DND-41 (cell line): ENCODE measurements around the gene CNTFR.

Experiments
- ATAC-seq: fragments of 200-7000 bp; cut with Tn5 transposase; 3 replicates; pipeline ENCODE4 v1.9.1; 2021; ENCODE audit warnings: low read depth; ENCODE audit not compliant: insufficient read depth
- DNase-seq: peaks from one replicate; pipeline ENCODE4 v3.0.0-alpha.2; 2020
- H2AFZ ChIP-seq: 2 replicates; pipeline ENCODE4 v1.6.0; 2012; ENCODE audit warnings: low read depth, low read length
- H3K27ac ChIP-seq: 2 replicates; pipeline ENCODE4 v1.5.1; 2012; ENCODE audit warnings: low read length, inconsistent platforms
- H3K27me3 ChIP-seq: fragments of 200-600 bp; sonication (generic); 2 replicates; pipeline ENCODE4 v1.6.0; 2012; ENCODE audit warnings: low read length, mild to moderate bottlenecking, inconsistent platforms; ENCODE audit not compliant: insufficient read depth, poor library complexity
- H3K36me3 ChIP-seq: 2 replicates; pipeline ENCODE4 v1.5.1; 2012; ENCODE audit warnings: low read length, inconsistent platforms; ENCODE audit not compliant: insufficient read depth
- H3K4me1 ChIP-seq: 2 replicates; pipeline ENCODE4 v1.5.1; 2012; ENCODE audit warnings: mild to moderate bottlenecking, low read length; ENCODE audit not compliant: insufficient read depth
- H3K4me2 ChIP-seq: 2 replicates; pipeline ENCODE4 v1.6.0; 2012; ENCODE audit warnings: mild to moderate bottlenecking, moderate library complexity, low read length, inconsistent platforms; ENCODE audit not compliant: insufficient read depth
- H3K4me3 ChIP-seq, 2 experiments: fragments of 200-600 bp in 1 of 2; shearing (Covaris generic) in 1 of 2; 2 replicates each; pipeline ENCODE4 v1.5.1; 2012 to 2016; ENCODE audit warnings: inconsistent platforms in 2 of 2, low read length in 2 of 2, mild to moderate bottlenecking in 2 of 2, low read depth in 1 of 2, moderate library complexity in 1 of 2
- H3K79me2 ChIP-seq: 2 replicates; pipeline ENCODE4 v1.6.0; 2012; ENCODE audit warnings: low read length, inconsistent platforms; ENCODE audit not compliant: insufficient read depth
- H3K9ac ChIP-seq: 2 replicates; pipeline ENCODE4 v1.6.0; 2012; ENCODE audit warnings: low read depth, mild to moderate bottlenecking, inconsistent platforms, low read length, moderate library complexity
- H3K9me3 ChIP-seq: 2 replicates; pipeline ENCODE4 v1.5.1; 2012; ENCODE audit warnings: low read length, moderate library complexity, mild to moderate bottlenecking, inconsistent platforms; ENCODE audit not compliant: insufficient read depth, severe bottlenecking
- H4K20me1 ChIP-seq: 2 replicates; pipeline ENCODE4 v1.6.0; 2012; ENCODE audit warnings: low read length; ENCODE audit not compliant: insufficient read depth
- CTCF ChIP-seq: IDR thresholded peaks from 2 replicates; pipeline ENCODE4 v1.5.1; 2012; ENCODE audit warnings: borderline replicate concordance, low read length, moderate library complexity, mild to moderate bottlenecking; ENCODE audit not compliant: poor library complexity, severe bottlenecking; ENCODE audit errors: extremely low read depth
- EZH2 ChIP-seq: IDR thresholded peaks from 3 replicates; pipeline ENCODE4 v1.6.1; 2012; ENCODE audit warnings: borderline replicate concordance, low read depth, mild to moderate bottlenecking, moderate library complexity, low read length, inconsistent platforms; ENCODE audit not compliant: severe bottlenecking

CNTFR gene

GRCh38 chr9:34637356-34638137 is 48.0 kb upstream of the CNTFR start, which contains the start of gene SIGMAR1:
Gene SIGMAR1, minus strand, starts transcription at chr9:34637787. Its CDS starts 90 bp downstream, at chr9:34637697.
- Histone ChIP-seq H3K27ac (peak within 1 kb of the TSS; percentile 76), H2AFZ (peak within 1 kb of the TSS; percentile 87), H3K4me2 (peak within 1 kb of the TSS; percentile 87), H3K9ac (peak within 1 kb of the TSS; percentile 88), H3K36me3 (peaks cover 15% of the 10 kb centered on the region), H3K27me3 (no peaks in the 10 kb centered on the region), H3K9me3 (no peaks in the 10 kb centered on the region), H4K20me1 (peaks cover 16% of the 10 kb centered on the region), H3K4me1 (peaks cover 33% of the 10 kb centered on the region), H3K4me3 (peak within 1 kb of the TSS; percentile 50 to 69; a peak in 3 of 4 replicates), H3K79me2 (peaks cover 25% of the 10 kb centered on the region)
- ATAC-seq (peak; percentile 87), DNase-seq (peak; percentile 92)
- TF ChIP-seq EZH2: no peak
- no peak for TF ChIP-seq CTCF

DNA sequence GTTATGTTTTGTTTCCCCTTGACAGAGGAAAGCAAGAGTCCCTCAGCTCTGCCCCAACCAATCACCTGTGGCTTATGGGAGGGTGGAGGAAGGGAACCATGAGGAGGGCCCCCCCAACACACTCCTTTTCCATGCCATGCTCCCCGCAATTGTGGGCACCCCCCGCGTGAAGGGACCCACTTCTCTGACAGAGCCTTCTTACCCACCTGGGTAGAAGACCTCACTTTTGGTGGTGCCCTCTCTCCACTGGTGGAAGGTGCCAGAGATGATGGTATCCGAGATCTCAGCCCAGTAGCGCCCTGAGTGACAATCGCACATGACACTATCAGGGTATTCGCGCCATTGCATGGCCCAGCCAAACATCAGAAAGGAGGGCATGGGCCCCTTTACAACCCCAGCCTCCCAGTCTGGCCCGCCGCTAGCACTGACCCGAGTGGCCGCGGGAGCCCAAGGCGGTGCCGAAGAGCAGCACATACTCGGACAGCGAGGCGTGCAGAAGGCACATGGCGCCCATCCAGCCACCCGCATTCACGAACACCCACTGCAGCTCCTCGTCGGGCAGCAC is 47.3 kb upstream of the CNTFR start:
- H3K4me2 ChIP-seq: peak overlapping the region; percentile 87
- peak overlapping the region; percentile 88 for H3K9ac ChIP-seq
- DNase-seq (peak; percentile 31), ATAC-seq (peak; percentile 11; the same call in 2 of the 3 replicates)
- H3K4me3 ChIP-seq: peak overlapping the region; percentile 50 to 69; a peak in 3 of 4 replicates
- H3K79me2 ChIP-seq: peaks cover 25% of the 10 kb centered on the region
- H3K36me3 ChIP-seq: peaks cover 15% of the 10 kb centered on the region
- no peak for TF ChIP-seq CTCF
- TF ChIP-seq EZH2: no peak
- no peaks in the 10 kb centered on the region for H3K27me3 ChIP-seq
- peaks cover 33% of the 10 kb centered on the region for H3K4me1 ChIP-seq
- peaks cover 16% of the 10 kb centered on the region for H4K20me1 ChIP-seq
- peak overlapping the region; percentile 87 for H2AFZ ChIP-seq
- H3K9me3 ChIP-seq: no peaks in the 10 kb centered on the region
- H3K27ac ChIP-seq: peak overlapping the region; percentile 76

DNA sequence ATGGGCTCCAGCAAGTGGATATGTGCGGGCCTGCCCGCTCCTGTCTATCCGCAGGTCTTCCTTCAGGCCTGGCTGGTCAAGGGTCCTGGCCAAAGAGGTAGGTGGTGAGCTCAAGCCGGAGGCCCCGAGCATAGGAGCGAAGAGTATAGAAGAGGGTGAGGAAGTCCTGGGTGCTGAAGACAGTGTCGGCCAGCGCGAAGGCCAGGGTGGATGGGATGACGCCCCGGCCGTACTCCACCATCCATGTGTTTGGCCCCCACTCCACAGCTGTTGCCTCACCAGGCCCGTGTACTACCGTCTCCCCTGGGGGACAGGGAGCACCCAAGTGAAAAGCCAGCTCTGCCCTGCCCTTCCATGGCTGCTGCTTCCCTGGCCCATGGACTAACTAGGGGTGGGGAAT is 46.0 kb upstream of the CNTFR start:
- TF ChIP-seq CTCF: no peak
- no peak for TF ChIP-seq EZH2
- Histone ChIP-seq H3K4me3 (peak overlapping the region in 1 of 2 experiments; percentile 69; a peak in 2 of 4 replicates), H3K27ac (no peak overlapping the region), H3K79me2 (peaks cover 25% of the 10 kb centered on the region), H2AFZ (no peak overlapping the region), H4K20me1 (peaks cover 16% of the 10 kb centered on the region), H3K27me3 (no peaks in the 10 kb centered on the region), H3K4me2 (peak overlapping the region; percentile 87), H3K36me3 (peaks cover 15% of the 10 kb centered on the region), H3K9ac (peak overlapping the region; percentile 28), H3K9me3 (no peaks in the 10 kb centered on the region), H3K4me1 (peaks cover 33% of the 10 kb centered on the region)
- DNase-seq (no peak), ATAC-seq (no peak)
